Measurements from ENCODE around the gene VPS45. TPM values are rescaled to one million over a fixed set of nuclear protein-coding genes. Genes with fewer than 3 reads are reported as not detected.
A peak's percentile ranks its signal among the peaks of the same experiment; 100 is the strongest.

VPS45 gene
- total RNA-seq, 1 donor from 2014 or later: 11.3 TPM

DNA sequence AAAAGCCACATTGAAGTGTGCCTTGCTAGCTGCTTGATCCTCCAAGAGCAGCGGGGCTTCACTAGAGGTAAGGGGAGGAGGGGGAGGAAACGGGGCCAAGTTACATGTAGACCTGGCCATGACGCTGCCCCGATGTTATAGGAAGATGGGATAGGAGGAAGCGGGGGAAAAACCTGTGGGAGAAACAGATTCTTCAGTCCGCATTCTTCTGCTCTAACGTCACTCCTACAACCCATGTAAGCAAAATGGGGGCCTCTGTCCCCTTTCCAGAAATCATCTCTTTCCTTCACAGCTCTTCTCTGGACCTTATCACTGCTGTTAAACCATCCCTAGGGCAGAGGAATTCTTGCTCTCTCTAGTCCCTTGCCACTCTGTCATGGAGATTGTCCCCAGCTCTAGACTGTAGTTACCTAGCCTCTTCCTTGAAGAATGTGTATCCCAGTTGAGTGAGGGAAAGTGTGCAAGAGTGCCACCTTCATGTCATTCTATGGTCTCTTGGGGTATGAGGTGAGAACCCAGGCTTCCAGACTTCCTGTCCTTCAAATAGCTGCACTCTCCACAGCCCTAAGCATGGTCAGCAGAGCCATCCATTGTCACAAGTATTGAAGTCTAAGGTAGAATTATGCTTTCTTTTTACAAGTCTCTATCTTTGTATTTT is 93.5 kb downstream of the VPS45 start:
- no peak for DNase-seq (ENCODE audit: low spot score in 2 of 2)
- no peaks in the 10 kb centered on the region for H3K9me3 ChIP-seq
- TF ChIP-seq CTCF (IDR thresholded peaks at IDR 0.05): no peak
- H3K4me1 ChIP-seq: peaks cover 18 to 29% of the 10 kb centered on the region in 2 donors
- no peak overlapping the region for H3K4me3 ChIP-seq
- intact Hi-C loops (cut with DNase I): no loop called here
- peak overlapping the region; percentile 94 to 98 for H3K27ac ChIP-seq
- H3K27me3 ChIP-seq: no peaks in the 10 kb centered on the region
- H3K36me3 ChIP-seq: peaks cover 40 to 42% of the 10 kb centered on the region in 2 donors

GRCh38 chr1:150161747-150162581 is 94.4 kb downstream of the VPS45 start:
- H3K27ac ChIP-seq: peak overlapping the region; percentile 94 to 98
- H3K27me3 ChIP-seq: no peaks in the 10 kb centered on the region
- H3K9me3 ChIP-seq: no peaks in the 10 kb centered on the region
- H3K4me3 ChIP-seq: peak overlapping the region; percentile 39 to 57
- peaks cover 18 to 29% of the 10 kb centered on the region in 2 donors for H3K4me1 ChIP-seq
- H3K36me3 ChIP-seq: peaks cover 31 to 33% of the 10 kb centered on the region in 2 donors
- intact Hi-C loops (cut with DNase I): loop anchor here (2.0 kb wide), 2 partner anchors 25 to 95 kb away; partner anchors contain the start of gene VPS45
- no peak for DNase-seq (ENCODE audit: low spot score in 2 of 2)
- TF ChIP-seq CTCF (IDR thresholded peaks at IDR 0.05): peak in 1 of 3 experiments; percentile 7

GRCh38 chr1:150162582-150162861 is 94.9 kb downstream of the VPS45 start:
- Histone ChIP-seq H3K36me3 (peaks cover 26 to 27% of the 10 kb centered on the region in 2 donors), H3K4me3 (peak overlapping the region; percentile 39 to 57), H3K27me3 (no peaks in the 10 kb centered on the region), H3K9me3 (no peaks in the 10 kb centered on the region), H3K4me1 (peaks cover 18 to 29% of the 10 kb centered on the region in 2 donors), H3K27ac (peak overlapping the region; percentile 94 to 98)
- no peak for TF ChIP-seq CTCF (IDR thresholded peaks at IDR 0.05)
- intact Hi-C loops (cut with DNase I): loop anchor here (2.0 kb wide), 2 partner anchors 24 to 96 kb away; partner anchors contain the start of gene VPS45
- DNase-seq (ENCODE audit: low spot score in 2 of 2): no peak

- Histone ChIP-seq H3K4me1 (peaks cover 18 to 29% of the 10 kb centered on the region in 2 donors), H3K27ac (peak overlapping the region; percentile 94 to 98), H3K36me3 (peaks cover 20 to 22% of the 10 kb centered on the region in 2 donors), H3K9me3 (no peaks in the 10 kb centered on the region), H3K27me3 (no peaks in the 10 kb centered on the region), H3K4me3 (peak overlapping the region; percentile 39 to 57)
- DNase-seq (ENCODE audit: low spot score in 2 of 2): peak; percentile 93 to 97
- TF ChIP-seq CTCF (IDR thresholded peaks at IDR 0.05): no peak
- intact Hi-C loops (cut with DNase I): loop anchor here (1.0 to 2.0 kb wide), 3 partner anchors 14 to 96 kb away; partner anchors contain the start of genes PLEKHO1 and VPS45
Measured at GRCh38 chr1:150162862-150163706, 95.5 kb downstream of the VPS45 start.

- Histone ChIP-seq H3K27ac (peak overlapping the region; percentile 84 to 98), H3K36me3 (peaks cover 10% of the 10 kb centered on the region in 2 donors), H3K9me3 (no peaks in the 10 kb centered on the region), H3K4me3 (no peak overlapping the region), H3K27me3 (no peaks in the 10 kb centered on the region), H3K4me1 (peaks cover 18 to 34% of the 10 kb centered on the region in 2 donors)
- DNase-seq (ENCODE audit: low spot score in 2 of 2): no peak
- TF ChIP-seq CTCF (IDR thresholded peaks at IDR 0.05): no peak
- intact Hi-C loops (cut with DNase I): no loop called here
Measured at GRCh38 chr1:150164224-150164623, 96.6 kb downstream of the VPS45 start.
